Omental fat pad (tissue), 4 donors: ENCODE measurements around the gene CLDND1. TPM values are rescaled to one million over a fixed set of nuclear protein-coding genes. Genes with fewer than 3 reads are reported as not detected.
"Not testable (repeated sequence)": the region's sequence is repeated elsewhere in the genome, so short reads cannot be mapped to it uniquely, and the experiment has no call there.

Experiments
- ATAC-seq: fragments of 150-250 bp; one replicate; pipeline ENCODE4 v1.9.1; 2016; ENCODE audit warnings: mild to moderate bottlenecking, moderate library complexity; ENCODE audit not compliant: low FRiP score
- DNase-seq: peaks from one replicate; pipeline ENCODE4 v3.0.0-alpha.2; 2019; ENCODE audit warnings: low spot score
- CTCF ChIP-seq, 3 donors: fragments of 450-650 bp; IDR thresholded peaks; one replicate each; pipeline ENCODE4 v1.5.1; 2016 to 2017; ENCODE audit warnings: antibody characterized with exemption in 3 of 3, mild to moderate bottlenecking in 3 of 3, moderate library complexity in 2 of 3
- total RNA-seq, 4 donors: library from RNA; depleted of rRNA; stranded (reverse); fragments of >200 nt; gene quantifications; one replicate each; pipeline ENCODE4 v1.1.0, GENCODE V29; 2016

The CLDND1 gene
- total RNA-seq, 4 donors from 2014 or later = 116 to 155 (median 139) TPM

- no peak for TF ChIP-seq CTCF (IDR thresholded peaks at IDR 0.05)
- no peak for ATAC-seq
- DNase-seq = no peak
Measured at GRCh38 chr3:98563661-98564281, 41.1 kb upstream of the CLDND1 start.

- no peak for TF ChIP-seq CTCF (IDR thresholded peaks at IDR 0.05)
- ATAC-seq = no peak
- no peak for DNase-seq
Measured at GRCh38 chr3:98561727-98562521, 39.2 kb upstream of the CLDND1 start.

- DNase-seq (no peak), ATAC-seq (no peak)
- no peak for TF ChIP-seq CTCF (IDR thresholded peaks at IDR 0.05)
Measured at GRCh38 chr3:98560911-98561310, 38.2 kb upstream of the CLDND1 start.

GRCh38 chr3:98559769-98560168 is 37.1 kb upstream of the CLDND1 start:
- not testable (repeated sequence) for ATAC-seq, DNase-seq

GRCh38 chr3:98558100-98558827 is 35.6 kb upstream of the CLDND1 start:
- no peak for ATAC-seq
- TF ChIP-seq CTCF (IDR thresholded peaks at IDR 0.05) = no peak
- DNase-seq = no peak

GRCh38 chr3:98557324-98558010 is 34.8 kb upstream of the CLDND1 start:
- ATAC-seq (no peak), DNase-seq (no peak)
- no peak for TF ChIP-seq CTCF (IDR thresholded peaks at IDR 0.05)
